ENCODE data around the gene NOTCH2.
"Not testable (repeated sequence)": the region's sequence is repeated elsewhere in the genome, so short reads cannot be mapped to it uniquely, and the experiment has no call there.

Gene NOTCH2

GRCh38 chr1:120048208-120048607 is 21.3 kb downstream of the NOTCH2 start:
- DNase-seq = not testable (repeated sequence)

DNA sequence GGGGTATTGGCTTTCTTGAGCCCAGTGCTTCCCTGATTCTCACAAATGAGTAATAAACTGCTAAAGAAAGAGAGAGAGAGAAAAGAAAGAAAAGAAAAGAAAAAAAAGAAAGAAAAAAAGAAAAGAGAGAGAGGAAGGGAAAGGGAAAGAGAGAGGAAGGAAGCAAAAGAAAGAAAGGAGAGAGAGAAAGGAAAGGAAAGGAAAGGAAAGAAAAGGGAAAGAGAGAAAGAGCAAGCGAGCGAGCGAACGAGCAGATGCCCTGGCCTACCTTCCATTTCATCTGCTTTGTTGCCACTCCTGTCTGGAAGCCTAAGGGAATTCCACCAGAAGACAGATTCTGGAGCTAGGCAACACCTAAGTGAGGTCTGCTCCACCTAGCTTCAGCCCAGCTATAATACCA is 27.7 kb downstream of the NOTCH2 start:
- DNase-seq = not testable (repeated sequence)

- DNase-seq = not testable (repeated sequence)
These were observed 37.2 kb downstream of the NOTCH2 start for GRCh38 chr1:120032253-120032652.

DNA sequence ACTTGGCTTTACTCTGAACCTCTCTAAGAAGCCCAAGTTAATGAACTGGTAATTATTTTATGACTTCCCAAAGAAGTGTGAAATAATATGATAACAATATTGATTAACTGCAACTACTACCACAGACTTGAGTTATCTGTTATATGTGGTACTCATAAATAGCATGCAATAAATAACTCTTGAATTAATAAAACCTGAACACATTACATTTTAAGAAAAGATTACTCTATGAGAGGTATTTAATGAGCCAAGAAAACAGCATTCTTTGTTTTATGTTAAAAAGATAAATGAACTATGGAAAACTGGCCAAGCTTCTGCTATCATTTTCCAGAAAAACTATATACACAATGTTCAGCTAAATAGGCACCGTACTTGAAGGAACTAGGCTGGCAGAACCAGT is 45.7 kb downstream of the NOTCH2 start:
- not testable (repeated sequence) for DNase-seq

GRCh38 chr1:120014978-120015377 is 54.5 kb downstream of the NOTCH2 start:
- DNase-seq = not testable (repeated sequence)

GRCh38 chr1:120008320-120008719 is 61.1 kb downstream of the NOTCH2 start:
- not testable (repeated sequence) for DNase-seq

GRCh38 chr1:120007850-120008249 is 61.6 kb downstream of the NOTCH2 start:
- not testable (repeated sequence) for DNase-seq

GRCh38 chr1:120001035-120001434 is 68.4 kb downstream of the NOTCH2 start:
- DNase-seq = not testable (repeated sequence)

DNA sequence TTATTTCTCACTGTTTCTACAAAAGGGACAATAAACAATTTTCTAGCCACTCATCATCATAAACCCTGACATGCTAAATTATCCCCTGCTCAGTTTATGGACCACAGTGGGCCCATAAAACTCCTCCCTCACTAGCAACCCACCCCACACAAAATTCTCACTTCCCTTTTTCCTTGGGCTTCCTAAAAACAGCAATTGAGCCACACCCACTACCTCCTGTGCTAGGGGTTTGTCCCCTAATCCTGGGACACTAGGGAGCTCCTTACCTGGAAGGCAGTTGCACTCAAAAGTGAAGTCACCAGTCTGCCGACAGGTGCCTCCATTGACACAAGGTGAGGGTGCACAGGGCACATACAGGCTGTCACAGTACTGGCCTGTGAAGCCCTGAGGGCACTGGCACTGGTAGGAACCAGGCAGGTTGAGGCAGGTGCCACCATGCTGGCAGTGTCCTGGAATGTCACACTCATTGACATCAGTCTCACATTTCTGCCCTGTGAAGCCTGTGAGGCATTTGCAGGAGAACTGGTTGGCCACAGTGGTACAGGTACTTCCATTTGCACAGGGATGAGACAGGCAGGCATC is 72.6 kb downstream of the NOTCH2 start:
- not testable (repeated sequence) for DNase-seq

DNA sequence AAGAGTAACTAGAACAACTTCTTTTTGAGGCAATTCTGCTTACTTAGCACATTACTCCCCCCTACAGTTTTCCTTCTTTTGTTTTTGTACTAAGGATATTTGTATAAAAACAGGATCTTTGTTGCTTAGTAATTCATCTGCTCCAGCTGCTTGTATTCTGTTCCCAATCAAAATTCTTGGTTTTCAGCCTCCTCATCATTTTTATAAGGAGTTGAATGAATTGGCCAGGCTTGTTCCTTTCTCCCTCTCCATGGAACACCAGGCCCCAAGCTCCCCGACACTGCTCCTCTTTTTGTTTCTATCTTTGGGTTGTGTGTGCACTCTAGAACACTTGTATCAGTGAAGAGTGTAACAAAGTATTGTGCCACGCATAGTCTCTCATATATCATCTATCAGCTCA is 73.5 kb downstream of the NOTCH2 start:
- DNase-seq = not testable (repeated sequence)

DNA sequence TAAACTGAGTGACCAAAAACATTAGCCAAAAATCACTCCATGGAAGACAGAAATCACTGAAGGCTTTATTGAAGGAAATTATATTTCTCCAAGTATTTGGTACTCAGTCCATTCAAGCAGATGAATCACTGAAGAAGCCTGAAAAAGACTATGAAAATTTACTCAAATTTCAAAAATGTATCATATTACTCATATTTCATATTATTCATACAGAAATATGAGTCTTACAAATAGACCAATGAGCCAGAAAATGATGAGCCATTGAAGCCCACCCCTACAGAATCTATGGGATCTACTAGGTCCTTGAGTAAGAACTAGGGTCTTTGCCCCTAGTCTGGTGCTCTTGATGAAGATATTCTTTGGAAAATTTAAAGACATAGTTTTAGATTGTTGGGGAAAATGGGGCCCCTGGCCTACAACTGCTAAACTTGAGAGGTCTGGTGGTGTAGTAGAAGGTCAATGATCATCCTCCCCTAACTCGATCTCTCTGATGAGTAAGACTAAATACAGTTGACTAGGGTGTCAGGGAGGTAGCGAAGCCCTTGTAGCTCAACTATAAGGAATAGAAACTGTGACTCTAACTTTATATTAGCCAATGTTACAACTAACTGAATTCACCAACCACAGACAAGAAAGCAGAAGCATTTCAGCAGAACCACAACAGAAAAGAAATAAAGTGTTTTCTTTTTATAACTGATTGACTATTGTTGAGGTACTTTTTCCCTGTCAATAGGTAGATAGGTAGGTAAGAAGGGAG is 81.0 kb downstream of the NOTCH2 start:
- no peak for DNase-seq

GRCh38 chr1:119987686-119988085 is 81.8 kb downstream of the NOTCH2 start:
- no peak for DNase-seq

DNA sequence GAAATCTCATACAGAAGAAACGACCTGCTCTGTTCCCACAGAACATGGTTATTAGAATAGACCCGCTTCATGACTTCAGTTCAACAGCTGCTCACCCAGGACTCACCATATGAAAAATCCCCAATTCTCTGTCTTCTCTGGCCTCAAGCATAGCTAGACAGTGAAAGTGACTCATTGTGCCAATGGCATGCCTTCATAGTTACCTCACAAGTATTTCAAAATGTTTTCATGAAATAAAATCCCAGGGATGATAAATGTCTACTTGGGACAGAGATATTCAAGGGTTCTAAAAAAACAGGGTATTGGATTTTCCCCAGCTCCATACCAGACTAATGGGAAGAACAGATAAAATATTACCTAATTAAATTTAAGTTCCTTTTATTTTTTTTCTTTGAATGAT is 82.3 kb downstream of the NOTCH2 start:
- DNase-seq = no peak

- DNase-seq = no peak
These were observed 83.4 kb downstream of the NOTCH2 start for GRCh38 chr1:119986007-119986497.

DNA sequence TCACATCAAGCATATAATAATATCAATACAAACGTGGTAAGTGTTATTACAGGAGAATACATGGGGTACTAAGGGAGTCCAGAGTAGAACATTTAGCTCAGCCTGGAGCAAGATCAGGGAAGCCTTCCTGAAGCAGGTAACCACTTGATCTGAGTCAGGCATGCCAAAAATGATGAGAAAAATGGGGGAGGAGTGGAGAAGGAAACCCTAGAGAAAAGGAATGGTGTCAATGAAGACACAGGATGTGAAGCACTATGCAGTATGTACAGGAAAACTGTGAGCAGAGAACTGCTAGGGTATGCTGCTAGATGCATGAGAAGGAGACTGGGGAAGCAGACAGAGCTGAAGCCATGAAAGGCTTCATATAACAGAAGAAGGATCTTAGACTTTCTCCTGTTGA is 84.7 kb downstream of the NOTCH2 start:
- DNase-seq = no peak

GRCh38 chr1:119981986-119982815 is 87.3 kb downstream of the NOTCH2 start:
- peak; percentile 67 for DNase-seq

DNA sequence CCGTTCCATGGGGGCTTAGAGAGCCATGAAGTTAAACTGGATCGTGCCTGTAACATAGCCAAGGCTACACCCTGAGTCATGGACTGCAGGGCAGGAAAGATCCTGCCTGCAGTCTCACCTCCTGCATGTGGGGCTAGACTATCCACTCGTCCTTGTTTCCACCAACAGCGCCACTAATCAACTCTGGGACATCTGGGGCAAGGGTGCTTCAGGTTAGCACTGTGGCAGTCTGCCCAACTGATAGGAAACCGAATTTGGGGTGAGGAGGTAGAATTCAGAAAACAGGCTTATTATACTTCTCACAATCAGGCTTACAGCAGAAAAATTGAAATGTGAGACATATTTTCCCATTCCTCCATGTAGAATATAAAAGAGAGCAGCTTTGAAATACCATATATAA is 88.0 kb downstream of the NOTCH2 start:
- DNase-seq = no peak

GRCh38 chr1:119978018-119978505 is 91.4 kb downstream of the NOTCH2 start:
- DNase-seq = peak; percentile 24

DNA sequence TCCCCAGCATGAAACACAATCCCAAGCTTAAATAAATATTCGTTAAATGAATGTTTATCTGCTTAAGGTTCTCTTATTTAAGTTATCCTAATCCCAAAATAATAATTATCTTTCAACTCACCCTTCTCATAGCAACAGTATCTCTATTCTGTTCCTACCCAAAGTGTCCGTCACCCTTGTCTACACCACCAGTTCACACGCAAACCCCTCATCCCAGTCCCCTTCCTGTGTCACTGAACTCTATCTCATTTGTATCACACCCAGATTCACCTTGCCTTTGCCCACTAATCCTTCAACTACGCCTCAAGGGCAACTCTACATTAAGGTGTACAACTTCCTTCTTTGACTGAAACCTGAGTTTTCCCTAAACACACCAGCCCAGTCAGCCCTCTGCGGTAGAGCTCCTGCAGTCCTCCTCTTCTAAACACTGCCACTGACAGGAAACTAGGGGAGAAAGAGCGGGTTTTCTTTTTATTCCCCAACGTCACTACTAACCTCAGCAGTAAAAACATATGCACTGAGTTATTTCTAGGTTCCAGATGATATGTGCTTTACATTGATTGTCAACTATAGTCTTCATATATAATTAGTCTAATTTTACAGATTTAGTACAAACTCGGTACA is 92.2 kb downstream of the NOTCH2 start:
- DNase-seq = not testable (repeated sequence)

GRCh38 chr1:119975582-119976254 is 93.7 kb downstream of the NOTCH2 start:
- peak; percentile 23 for DNase-seq

DNA sequence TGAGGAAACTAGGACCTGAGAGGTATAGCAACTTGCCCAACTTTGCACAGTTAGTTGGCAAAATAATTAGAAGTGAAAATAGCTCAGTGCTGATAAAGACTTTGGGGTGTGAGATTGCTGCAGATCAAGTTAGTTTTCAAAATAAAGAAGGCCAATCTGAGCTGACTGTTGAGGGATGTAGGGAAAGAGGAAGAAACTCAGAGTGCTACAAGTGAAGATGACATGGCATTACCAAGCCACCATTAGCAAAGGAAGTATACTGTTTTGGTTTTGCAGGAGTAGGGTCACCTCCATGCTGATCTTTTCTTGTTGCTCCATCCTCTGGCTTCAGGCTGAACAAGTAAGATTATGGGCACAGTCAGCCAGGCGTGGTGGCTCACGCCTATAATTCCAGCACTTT is 94.5 kb downstream of the NOTCH2 start:
- DNase-seq = no peak

GRCh38 chr1:119974013-119974412 is 95.4 kb downstream of the NOTCH2 start:
- DNase-seq = no peak

All from femur (tissue), 1 donor.